ENCODE data around the gene EPHB1. TPM values are rescaled to one million over a fixed set of nuclear protein-coding genes. Genes with fewer than 3 reads are reported as not detected.

The EPHB1 gene
- total and polyA plus RNA-seq, 4 donors: 0.23 to 1.7 (median 0.52) TPM

GRCh38 chr3:134799393-134799792 lies 4.3 kb downstream of the EPHB1 start:
- Histone ChIP-seq H3K27ac (ENCODE audit: low read depth in 1 of 2, low read length in 2 of 2) (no peak overlapping the region), H3K36me3 (ENCODE audit: control insufficient read depth in 4 of 4, insufficient read depth in 3 of 4, low read depth in 1 of 4, low read length in 3 of 4) (no peaks in the 10 kb centered on the region), H3K4me3 (ENCODE audit: low read depth in 1 of 3, low read length in 3 of 3) (no peak overlapping the region), H3K9me3 (ENCODE audit: control insufficient read depth in 4 of 4, low read length in 3 of 4) (no peaks in the 10 kb centered on the region), H3K9ac (ENCODE audit: low read depth in 1 of 2, low read length in 2 of 2) (no peak overlapping the region), H3K27me3 (ENCODE audit: control insufficient read depth in 4 of 4, insufficient read depth in 4 of 4, low read length in 3 of 4) (peaks cover 0 to 3% (median 0%) of the 10 kb centered on the region in 4 donors), H3K4me1 (ENCODE audit: control insufficient read depth in 4 of 4, insufficient read depth in 4 of 4, low read length in 3 of 4) (peaks cover 4 to 26% (median 19%) of the 10 kb centered on the region in 4 donors)
- no peak for DNase-seq (ENCODE audit: low spot score)
- WGBS: 72% methylated on average over 6 of the region's 6 CpGs
- TF ChIP-seq FOXA1 (IDR thresholded peaks at IDR 0.05) (no peak), MAX (IDR thresholded peaks at IDR 0.05) (no peak), RXRA (IDR thresholded peaks at IDR 0.05) (no peak), YY1 (IDR thresholded peaks at IDR 0.05) (no peak), REST (IDR thresholded peaks at IDR 0.05) (no peak)

GRCh38 chr3:134801204-134801958 lies 6.3 kb downstream of the EPHB1 start:
- no peak for DNase-seq (ENCODE audit: low spot score)
- Histone ChIP-seq H3K27me3 (ENCODE audit: control insufficient read depth in 4 of 4, insufficient read depth in 4 of 4, low read length in 3 of 4) (peaks cover 0 to 3% (median 0%) of the 10 kb centered on the region in 4 donors), H3K27ac (ENCODE audit: low read depth in 1 of 2, low read length in 2 of 2) (no peak overlapping the region), H3K9me3 (ENCODE audit: control insufficient read depth in 4 of 4, low read length in 3 of 4) (no peaks in the 10 kb centered on the region), H3K4me1 (ENCODE audit: control insufficient read depth in 4 of 4, insufficient read depth in 4 of 4, low read length in 3 of 4) (peaks cover 0 to 11% (median 6%) of the 10 kb centered on the region in 4 donors), H3K4me3 (ENCODE audit: low read depth in 1 of 3, low read length in 3 of 3) (no peak overlapping the region), H3K9ac (ENCODE audit: low read depth in 1 of 2, low read length in 2 of 2) (no peak overlapping the region), H3K36me3 (ENCODE audit: control insufficient read depth in 4 of 4, insufficient read depth in 3 of 4, low read depth in 1 of 4, low read length in 3 of 4) (no peaks in the 10 kb centered on the region)
- TF ChIP-seq NR2F2 (IDR thresholded peaks at IDR 0.05) (no peak), HNF4G (IDR thresholded peaks at IDR 0.05) (no peak), TAF1 (conservative IDR thresholded peaks at IDR 0.05) (no peak), MAX (IDR thresholded peaks at IDR 0.05) (no peak), ZBTB33 (IDR thresholded peaks at IDR 0.05) (no peak), REST (IDR thresholded peaks at IDR 0.05) (no peak), FOXA1 (IDR thresholded peaks at IDR 0.05) (no peak), ATF3 (IDR thresholded peaks at IDR 0.05) (no peak), CTCF (IDR thresholded peaks at IDR 0.05; ENCODE audit: low read depth, low read length, missing input control) (no peak), FOXA2 (IDR thresholded peaks at IDR 0.05) (no peak)
- WGBS: 88% methylated on average over 6 of the region's 6 CpGs
